Activated CD4-positive, alpha-beta T cell treated with anti-CD3 and anti-CD28 coated beads for 24 hours (primary cell): Measurements from ENCODE around the gene SMARCB1.
A peak's percentile ranks its signal among the peaks of the same experiment; 100 is the strongest.

Source experiments
- DNase-seq, 2 donors: peaks; one replicate each; pipeline ENCODE4 v3.0.0-alpha.2; 2020; ENCODE audit warnings: low read depth in 2 of 2

Gene SMARCB1

DNA sequence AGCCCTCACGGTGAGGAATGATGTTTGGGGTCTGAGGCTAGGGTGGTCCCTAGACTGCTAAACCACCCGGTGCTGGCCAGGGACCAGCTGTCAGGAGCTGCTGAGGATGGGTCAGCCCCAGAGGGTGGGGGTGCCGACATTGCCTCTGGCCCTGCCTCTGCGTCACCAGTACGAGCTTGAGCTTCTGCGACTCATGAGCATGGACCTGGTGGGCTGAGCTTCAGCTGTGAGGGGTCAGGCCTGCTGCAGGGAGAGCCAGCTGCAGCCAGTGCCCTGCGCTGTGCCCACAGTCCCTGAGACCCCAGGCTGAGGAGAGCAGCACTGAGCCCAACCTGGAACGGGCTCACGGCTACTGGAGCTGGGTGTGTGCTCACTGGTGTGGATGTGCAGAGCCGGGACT, 45.0 kb downstream of the SMARCB1 start:
- DNase-seq: no peak

DNA sequence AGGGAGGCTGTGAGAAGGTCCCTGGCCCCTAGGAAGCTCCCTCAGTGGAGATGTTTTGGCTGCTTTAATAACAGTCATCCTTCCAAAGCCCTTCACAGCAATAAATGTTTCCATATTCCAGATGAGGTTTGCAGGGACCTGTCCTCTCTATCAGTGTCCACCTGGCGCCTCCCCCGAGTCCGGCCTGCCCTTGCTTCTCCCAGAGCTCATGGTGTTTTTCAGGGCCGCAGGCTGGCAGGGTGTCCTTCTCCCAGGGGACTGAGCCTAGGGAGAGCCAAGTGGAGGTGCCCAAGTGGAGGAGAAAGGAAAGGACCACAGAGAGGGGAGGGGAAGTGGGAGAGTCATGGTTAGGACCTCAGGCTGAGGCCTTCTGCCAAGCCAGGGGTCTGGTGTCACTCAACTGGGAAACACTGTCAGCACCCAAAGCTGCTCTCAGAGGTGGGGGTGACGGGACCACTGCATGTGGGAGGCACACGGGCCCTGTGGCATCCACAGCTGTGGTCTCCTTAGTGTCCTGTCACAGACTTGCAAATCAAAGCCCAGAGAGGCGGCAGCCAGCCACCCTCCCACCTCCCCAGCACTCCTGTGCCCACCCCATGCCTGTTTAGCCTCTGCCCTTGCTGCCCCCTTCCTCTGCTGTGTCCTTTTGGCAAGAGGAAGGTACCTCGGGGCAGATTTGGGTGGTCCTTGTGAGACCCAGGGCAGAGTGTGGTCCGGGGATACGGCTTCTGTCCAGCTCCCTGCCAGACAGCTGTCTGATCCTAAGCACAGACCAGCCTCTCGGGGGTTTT, 45.7 kb downstream of the SMARCB1 start:
- DNase-seq: no peak

DNA sequence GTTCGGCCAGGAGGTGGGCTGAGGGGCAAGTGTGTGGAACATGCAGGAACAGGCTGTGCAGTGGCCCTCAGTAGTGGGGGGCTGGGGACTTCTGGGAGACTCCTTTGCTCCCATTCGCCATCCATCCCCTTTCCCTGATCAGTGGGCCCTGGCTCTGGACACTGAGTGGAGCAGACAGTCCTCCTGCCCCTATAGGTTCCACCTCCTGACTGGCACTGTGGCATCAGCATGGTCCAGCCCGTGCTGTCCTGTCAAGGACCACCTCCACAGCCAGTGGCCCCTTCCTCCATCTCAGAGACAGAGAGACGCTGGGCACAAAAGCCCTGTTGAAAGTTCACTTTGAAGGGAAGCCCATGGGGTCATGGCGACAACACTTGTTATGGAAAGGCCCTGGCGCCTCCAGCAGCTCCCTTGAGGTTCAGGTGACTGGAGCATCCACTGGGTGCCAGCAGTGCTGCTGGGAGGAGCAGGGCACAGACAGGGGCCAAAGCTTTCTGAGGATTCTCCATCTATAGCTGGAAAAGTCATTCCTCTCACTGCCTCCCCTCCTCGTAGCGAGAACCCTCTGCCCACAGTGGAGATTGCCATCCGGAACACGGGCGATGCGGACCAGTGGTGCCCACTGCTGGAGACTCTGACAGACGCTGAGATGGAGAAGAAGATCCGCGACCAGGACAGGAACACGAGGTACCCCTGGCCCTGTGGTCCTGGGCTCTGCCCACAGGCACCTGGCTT, 46.4 kb downstream of the SMARCB1 start:
- no peak for DNase-seq

DNA sequence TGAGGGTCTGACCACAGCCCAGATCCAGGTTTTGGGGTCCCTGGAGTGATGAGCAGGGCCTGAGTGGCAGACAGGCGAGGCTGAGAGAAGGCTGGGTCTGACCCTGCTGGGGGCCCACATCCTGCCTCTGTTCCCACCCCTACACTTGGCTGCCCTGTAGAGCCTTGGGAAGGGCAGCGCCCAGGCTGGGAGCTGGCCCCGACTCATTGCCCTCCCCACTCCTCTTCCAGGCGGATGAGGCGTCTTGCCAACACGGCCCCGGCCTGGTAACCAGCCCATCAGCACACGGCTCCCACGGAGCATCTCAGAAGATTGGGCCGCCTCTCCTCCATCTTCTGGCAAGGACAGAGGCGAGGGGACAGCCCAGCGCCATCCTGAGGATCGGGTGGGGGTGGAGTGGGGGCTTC, 47.1 kb downstream of the SMARCB1 start:
- no peak for DNase-seq

GRCh38 chr22:23834406-23834792, 47.6 kb downstream of the SMARCB1 start:
- DNase-seq: no peak

DNA sequence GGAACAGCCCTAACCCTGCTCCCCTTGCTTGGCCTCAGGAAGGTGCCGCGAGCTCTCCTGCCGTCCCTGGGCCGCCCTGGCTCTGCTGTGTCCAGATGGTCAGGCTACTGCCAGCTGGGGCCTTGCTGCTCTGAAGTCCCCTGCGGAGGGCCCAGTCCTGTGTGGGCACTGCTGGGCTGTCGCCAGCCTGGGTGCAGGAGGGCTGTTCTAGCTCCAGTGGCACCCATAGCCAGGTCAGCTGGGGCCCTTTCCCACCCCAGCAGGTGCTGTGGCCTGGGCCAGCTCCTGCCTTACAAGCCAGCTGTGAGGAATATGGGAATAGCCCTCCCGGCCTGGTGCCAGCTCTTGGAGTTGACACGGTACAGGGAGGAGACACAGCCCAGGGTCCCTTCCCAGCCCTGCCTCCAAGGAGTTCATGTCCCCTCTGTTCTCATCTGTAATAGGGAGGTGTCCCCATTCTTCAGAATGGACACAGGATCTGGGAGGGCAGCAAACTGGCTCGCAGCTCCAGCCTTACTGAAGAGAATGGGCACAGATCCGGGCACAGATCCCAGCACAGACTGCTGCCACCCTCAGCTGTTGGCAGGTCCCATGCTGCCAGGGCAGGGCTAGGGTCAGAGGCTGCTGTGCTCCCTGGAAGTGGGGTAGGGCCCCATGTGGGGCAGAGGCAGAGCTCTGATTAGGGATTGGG, 48.2 kb downstream of the SMARCB1 start:
- no peak for DNase-seq

GRCh38 chr22:23835484-23836144, 48.8 kb downstream of the SMARCB1 start:
- DNase-seq: no peak

DNA sequence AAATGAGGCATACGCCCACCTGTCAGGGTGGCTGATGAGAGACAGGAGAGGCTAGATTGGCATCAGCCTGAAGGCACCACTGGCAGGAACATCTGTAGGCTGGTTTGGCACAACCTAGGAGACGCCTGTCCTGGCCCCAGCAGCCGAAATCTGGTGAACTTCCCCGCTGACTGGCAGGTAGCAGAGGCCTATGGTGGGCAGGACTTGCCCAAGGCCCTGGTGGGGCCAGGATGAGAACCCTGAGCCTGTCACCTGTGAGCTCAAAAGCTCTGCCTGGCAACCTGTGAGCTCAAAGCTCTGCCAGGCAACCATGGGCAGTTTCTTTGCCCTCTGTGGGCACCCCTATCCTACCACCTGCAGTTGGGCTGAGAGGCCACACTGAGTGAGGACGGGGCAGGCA, 49.5 kb downstream of the SMARCB1 start:
- DNase-seq: no peak

DNA sequence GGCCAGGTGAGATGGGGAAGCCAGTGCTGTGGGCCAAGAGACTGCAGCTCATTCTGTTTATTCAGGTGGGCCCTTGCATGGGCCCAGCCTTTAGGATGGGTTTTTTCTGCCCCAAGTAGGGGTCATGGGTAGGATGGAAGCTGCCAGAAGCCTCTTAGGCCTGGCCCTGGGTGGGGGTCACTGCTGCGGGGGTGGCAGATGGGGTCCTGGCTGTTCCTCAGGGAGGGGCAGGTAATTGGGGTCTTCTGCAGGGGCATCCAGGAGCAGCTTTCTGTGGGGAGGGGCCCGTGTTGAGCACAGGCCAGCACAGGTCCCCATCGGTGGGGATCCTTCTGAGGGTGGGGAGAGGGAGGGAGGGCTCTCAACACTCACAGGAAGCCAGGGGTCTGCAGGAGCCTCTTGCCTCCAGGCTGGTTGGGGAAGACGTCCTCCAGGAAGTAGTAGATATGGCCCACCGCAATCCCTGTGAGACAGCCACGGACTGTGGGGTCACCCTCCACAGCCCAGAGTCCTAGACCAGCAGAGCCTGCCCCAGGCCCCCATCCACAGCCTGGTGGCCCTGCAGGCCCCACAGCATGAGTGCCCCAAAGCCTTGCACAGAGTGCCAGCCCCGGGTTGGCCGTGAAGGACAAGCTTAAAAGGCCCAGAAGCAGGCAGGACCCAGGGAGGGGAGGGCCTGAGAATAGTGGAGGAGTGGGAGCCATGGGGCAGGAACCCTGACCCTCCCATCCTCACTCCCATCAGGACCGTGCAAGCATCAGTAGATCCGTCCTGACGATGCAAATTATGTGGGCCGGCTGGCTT, 50.1 kb downstream of the SMARCB1 start:
- no peak for DNase-seq

GRCh38 chr22:23837496-23837859, 50.7 kb downstream of the SMARCB1 start:
- DNase-seq: no peak

GRCh38 chr22:23837911-23838680, 51.3 kb downstream of the SMARCB1 start:
- no peak for DNase-seq

- DNase-seq: peak; percentile 94 to 97
These were observed 52.1 kb downstream of the SMARCB1 start, which contains the start of gene DERL3 for GRCh38 chr22:23838681-23839468. Gene DERL3 (minus strand): TSS chr22:23839006. CDS start chr22:23838987, 19 bp downstream.

GRCh38 chr22:23840026-23840425, 53.3 kb downstream of the SMARCB1 start:
- no peak for DNase-seq

DNA sequence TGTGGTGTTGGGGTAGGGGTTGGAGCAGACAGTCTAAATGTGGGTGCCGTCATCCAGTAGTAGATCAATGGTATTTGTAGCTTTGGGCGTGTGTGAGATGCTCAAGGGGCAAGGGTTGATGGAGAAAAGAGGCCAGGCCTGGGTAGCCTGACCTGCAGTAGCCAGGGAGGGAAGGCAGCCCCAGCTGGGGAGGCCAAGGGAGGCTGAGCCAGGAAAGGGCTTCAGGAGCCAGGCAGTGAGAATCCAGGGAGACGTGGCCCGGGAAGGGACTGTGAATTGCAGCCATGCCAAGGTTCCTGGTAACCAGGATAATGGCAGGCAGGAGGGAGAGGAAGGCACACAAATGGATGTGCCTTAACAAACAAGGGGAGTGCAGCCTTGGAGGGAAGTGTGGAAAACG, 54.5 kb downstream of the SMARCB1 start:
- DNase-seq: no peak

- DNase-seq: no peak
These were observed 55.1 kb downstream of the SMARCB1 start for GRCh38 chr22:23841736-23842445.

GRCh38 chr22:23842599-23842998, 55.8 kb downstream of the SMARCB1 start:
- no peak for DNase-seq

DNA sequence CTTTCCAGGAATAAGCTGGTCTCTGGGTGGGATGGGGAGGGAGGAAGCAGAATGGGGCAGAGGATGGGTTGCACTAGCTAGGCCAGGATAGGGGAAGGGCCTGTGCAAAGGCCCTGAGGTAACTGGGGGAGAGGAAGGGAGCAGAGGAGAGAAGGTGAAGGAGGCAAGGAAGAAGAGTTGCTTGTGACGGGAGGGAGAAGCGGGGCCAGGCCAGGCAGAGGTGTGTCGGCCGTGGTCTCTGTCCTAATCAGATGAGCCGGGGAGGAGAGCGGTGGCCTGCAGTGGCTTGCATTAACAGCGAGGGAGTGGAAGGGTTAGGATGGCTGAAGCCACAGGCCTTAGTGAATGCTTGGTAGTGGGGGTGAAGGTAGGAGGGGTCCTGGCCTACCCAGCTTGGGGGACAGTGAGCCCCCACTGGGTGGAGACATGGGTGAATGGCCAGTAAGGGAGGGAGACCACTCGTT, 58.0 kb downstream of the SMARCB1 start:
- no peak for DNase-seq

GRCh38 chr22:23845265-23846080, 58.7 kb downstream of the SMARCB1 start:
- no peak for DNase-seq
